ENCODE measurements around the gene TIPIN. TPM values are rescaled to one million over a fixed set of nuclear protein-coding genes. Genes with fewer than 3 reads are reported as not detected.

Gene TIPIN
- total RNA-seq, 6 experiments from 2014 or later = 7.8 to 15.7 (median 14.4) TPM

DNA sequence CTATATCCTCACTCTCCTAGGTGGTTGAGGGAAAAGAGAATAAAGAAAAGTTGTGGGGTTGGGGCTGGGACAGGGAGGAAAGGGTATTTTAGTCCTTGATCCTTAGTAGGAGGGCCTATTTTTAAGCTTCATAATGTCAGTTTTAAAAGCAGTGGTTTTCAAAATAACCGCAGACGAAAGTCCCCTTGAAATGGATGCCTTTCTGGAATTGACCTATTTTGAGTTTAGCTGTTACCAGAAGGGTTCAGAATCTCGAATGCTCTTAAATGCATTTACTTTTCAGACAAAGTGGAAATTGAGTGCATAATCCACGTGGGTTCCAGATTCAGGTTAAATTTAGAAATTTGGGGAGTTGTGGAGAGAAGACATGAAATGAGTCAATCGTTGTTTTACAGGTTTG is 46.8 kb upstream of the TIPIN start:
- H3K27me3 Mint-ChIP-seq (ENCODE audit: insufficient read depth) = no peaks in the 10 kb centered on the region
- TF ChIP-seq, protein P1, sequence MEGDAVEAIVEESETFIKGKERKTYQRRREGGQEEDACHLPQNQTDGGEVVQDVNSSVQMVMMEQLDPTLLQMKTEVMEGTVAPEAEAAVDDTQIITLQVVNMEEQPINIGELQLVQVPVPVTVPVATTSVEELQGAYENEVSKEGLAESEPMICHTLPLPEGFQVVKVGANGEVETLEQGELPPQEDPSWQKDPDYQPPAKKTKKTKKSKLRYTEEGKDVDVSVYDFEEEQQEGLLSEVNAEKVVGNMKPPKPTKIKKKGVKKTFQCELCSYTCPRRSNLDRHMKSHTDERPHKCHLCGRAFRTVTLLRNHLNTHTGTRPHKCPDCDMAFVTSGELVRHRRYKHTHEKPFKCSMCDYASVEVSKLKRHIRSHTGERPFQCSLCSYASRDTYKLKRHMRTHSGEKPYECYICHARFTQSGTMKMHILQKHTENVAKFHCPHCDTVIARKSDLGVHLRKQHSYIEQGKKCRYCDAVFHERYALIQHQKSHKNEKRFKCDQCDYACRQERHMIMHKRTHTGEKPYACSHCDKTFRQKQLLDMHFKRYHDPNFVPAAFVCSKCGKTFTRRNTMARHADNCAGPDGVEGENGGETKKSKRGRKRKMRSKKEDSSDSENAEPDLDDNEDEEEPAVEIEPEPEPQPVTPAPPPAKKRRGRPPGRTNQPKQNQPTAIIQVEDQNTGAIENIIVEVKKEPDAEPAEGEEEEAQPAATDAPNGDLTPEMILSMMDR (IDR thresholded peaks at IDR 0.05) = no peak
- H3K4me1 Mint-ChIP-seq (ENCODE audit: low read depth) = peaks cover 47% of the 10 kb centered on the region
- no peak for DNase-seq
- no peak overlapping the region for H3K4me3 Mint-ChIP-seq
- peaks cover 6% of the 10 kb centered on the region for H3K36me3 Mint-ChIP-seq (ENCODE audit: low read depth)
- H3K9me3 Mint-ChIP-seq = no peaks in the 10 kb centered on the region
- H3K27ac Mint-ChIP-seq = no peak overlapping the region

DNA sequence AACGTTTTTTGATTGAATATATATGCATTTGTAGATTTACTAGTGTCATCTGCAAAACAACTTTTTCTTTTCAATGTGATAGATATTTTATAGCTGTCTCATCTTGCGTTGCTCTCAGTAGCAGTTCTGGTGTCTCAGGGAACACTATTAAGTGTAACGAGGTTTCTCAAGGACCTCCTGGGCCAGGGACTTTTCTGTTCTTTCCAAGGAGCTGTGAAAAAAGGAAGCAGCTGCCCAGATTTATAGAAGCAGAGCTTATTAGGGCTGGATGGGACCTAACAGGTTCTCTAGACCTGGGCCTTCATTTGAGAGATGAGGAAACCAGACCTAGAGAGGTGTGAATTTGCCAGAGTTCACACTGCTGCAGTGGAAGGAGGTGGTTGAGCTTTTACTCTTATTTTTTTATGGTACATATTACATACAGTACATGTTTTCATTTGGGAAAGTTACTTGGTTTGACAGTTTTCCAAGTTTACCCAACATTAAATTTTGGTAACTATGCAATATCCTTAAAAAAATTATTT is 46.3 kb upstream of the TIPIN start:
- Mint-ChIP-seq H3K4me3 (no peak overlapping the region), H3K27me3 (ENCODE audit: insufficient read depth) (peaks cover 4% of the 10 kb centered on the region; the same call in 1 of the 2 replicates), H3K36me3 (ENCODE audit: low read depth) (peaks cover 6% of the 10 kb centered on the region), H3K4me1 (ENCODE audit: low read depth) (peaks cover 47% of the 10 kb centered on the region), H3K9me3 (no peaks in the 10 kb centered on the region), H3K27ac (no peak overlapping the region)
- no peak for DNase-seq
- TF ChIP-seq, protein P1 (IDR thresholded peaks at IDR 0.05) = no peak

DNA sequence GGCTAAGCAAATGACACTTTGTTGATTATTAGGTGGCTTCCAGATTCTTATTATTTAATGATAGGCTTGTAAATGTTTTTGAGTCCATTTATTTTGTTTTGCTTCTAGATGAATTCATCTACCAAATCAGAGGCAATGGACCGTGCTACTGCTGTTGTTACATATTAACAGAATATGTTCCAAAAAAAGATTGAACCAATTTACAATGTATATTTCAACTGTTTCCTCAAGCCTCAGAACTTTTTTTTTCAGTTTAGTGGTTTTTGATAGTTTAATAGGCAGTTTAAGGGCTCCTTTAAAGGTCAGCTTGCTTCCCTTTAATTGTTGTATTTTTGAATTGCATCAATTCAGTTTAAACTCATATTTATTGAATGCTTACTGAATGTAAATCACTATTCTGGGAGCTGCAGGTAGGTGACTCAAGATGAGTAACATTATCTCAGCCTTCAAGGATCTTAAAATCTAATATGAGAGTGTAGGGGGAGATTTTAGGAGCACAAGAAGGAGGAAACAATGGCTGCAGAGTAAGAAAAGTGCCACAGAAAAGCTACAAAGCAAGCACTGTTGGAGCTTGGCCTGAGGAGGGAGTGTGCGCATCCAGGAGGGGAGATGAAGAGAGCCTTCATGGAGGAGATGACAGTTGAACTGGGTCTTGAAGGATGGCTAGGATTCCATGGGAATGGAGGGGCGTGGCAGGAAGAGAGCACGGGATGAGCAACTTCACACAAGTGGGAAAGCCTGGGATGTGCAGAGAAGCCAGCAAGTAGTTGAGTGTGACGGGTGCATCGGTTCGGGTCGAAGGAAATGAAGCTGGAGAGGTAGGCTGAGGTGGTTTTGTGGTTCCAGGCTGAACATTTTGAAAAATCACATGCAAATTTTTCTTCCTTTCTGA is 44.9 kb upstream of the TIPIN start:
- TF ChIP-seq, protein P1 (IDR thresholded peaks at IDR 0.05) = no peak
- Mint-ChIP-seq H3K9me3 (no peaks in the 10 kb centered on the region), H3K4me1 (ENCODE audit: low read depth) (peaks cover 45% of the 10 kb centered on the region), H3K27ac (peak overlapping the region; percentile 57), H3K36me3 (ENCODE audit: low read depth) (peaks cover 12% of the 10 kb centered on the region), H3K4me3 (peak overlapping the region; percentile 21; the same call in 1 of the 2 replicates), H3K27me3 (ENCODE audit: insufficient read depth) (peaks cover 5% of the 10 kb centered on the region)
- DNase-seq = no peak

DNA sequence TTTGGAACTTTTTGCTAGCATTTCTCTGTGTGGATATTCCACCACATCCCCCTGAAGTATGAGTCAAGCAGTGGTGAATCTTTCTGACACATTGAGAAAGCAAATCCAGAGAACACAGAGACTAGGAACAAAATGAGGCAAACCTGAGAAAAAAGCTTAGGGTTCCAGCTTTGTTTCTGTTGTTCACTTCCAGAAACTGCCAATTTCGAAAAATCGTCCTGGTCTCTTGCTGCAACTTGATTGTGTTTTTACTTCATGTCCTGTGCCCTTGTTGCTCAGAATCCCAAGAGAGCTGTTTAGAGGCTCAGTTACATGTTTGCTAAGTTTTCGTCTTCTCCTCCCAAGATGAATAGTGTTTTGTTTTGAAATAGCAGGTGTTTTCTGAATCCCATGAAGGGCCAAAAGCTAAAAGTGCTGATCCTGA is 43.9 kb upstream of the TIPIN start:
- Mint-ChIP-seq H3K27me3 (ENCODE audit: insufficient read depth) (peaks cover 5% of the 10 kb centered on the region), H3K27ac (peak overlapping the region; percentile 19; the same call in 1 of the 2 replicates)
- DNase-seq = peak; percentile 25

DNA sequence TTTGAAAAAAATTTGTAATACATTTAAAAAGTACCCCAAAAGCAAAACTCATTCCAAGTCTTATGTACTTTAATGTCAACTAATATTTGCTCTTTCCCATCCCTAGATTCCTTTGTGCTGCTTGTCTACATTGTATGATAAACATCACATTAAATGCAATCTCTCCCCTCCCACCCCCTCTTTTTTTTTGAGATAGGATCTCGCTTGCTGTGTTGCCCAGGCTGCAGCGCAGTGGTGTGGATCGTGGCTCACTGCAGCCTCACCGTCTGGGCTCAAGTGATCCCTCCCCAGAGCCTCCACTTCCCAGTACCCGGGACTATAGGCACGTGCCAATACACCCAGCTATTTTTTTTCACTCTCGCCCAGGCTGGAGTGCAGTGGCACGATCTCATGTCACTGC is 42.8 kb upstream of the TIPIN start:
- peaks cover 30% of the 10 kb centered on the region for H3K4me1 Mint-ChIP-seq (ENCODE audit: low read depth)
- peaks cover 12% of the 10 kb centered on the region for H3K36me3 Mint-ChIP-seq (ENCODE audit: low read depth)
- DNase-seq = no peak
- H3K4me3 Mint-ChIP-seq = no peak overlapping the region
- TF ChIP-seq, protein P1 (IDR thresholded peaks at IDR 0.05) = no peak
- H3K9me3 Mint-ChIP-seq = no peaks in the 10 kb centered on the region
- no peak overlapping the region for H3K27ac Mint-ChIP-seq
- H3K27me3 Mint-ChIP-seq (ENCODE audit: insufficient read depth) = peaks cover 5% of the 10 kb centered on the region

More for the DNA sequence above, 43.9 kb upstream of the TIPIN start:
- Mint-ChIP-seq H3K9me3 (no peaks in the 10 kb centered on the region), H3K4me1 (ENCODE audit: low read depth) (peaks cover 36% of the 10 kb centered on the region), H3K4me3 (no peak overlapping the region), H3K36me3 (ENCODE audit: low read depth) (peaks cover 12% of the 10 kb centered on the region)
- TF ChIP-seq, protein P1 (IDR thresholded peaks at IDR 0.05) = no peak

All from HFFc6 (cell line).